ENCODE data around the gene SARNP. TPM values are rescaled to one million over a fixed set of nuclear protein-coding genes. Genes with fewer than 3 reads are reported as not detected.
"Not testable (repeated sequence)": the region's sequence is repeated elsewhere in the genome, so short reads cannot be mapped to it uniquely, and the experiment has no call there.

SARNP gene
- total and polyA plus RNA-seq, 2 experiments from 2014 or later, result 103 to 118 TPM

DNA sequence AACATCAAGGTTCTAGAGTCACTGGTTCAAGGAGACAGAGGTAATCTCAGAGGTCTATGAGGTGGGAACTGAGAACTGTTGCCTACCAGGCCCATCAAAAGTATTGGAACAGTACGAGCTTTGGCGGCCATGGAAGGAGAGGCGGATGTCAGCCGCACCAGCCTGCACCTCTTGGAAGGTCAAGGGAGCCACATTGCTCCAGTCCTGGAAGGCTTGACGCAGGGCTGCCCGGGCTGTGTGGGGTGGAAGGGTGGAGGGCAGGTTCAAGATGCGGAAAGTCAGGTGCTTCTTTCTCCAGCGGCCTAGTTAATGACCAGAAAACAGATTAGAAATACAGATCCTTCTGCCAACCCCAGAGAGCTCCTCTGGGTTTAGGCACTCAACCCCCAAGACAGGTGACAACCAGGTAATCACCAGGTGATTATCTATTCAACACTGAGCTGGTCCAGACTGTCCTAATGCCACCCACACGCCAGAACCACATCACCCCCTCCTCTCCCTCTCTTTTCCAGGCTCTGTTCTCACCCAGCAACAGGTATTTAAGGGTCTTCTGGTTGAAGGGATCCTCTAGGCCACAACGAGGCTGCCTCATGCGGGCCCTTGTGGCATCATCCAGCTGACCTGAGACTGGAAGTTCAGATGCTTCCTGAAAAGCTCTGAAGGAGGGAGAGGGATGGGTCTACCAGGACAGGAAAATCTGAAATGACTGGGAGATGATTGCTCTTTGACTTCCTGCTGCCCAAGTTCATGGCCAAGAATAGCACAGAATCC is 23.2 kb upstream of the SARNP start:
- Histone ChIP-seq H3K4me2 (no peak overlapping the region), H3K27ac (no peak overlapping the region), H3K79me2 (no peaks in the 10 kb centered on the region), H3K9me2 (replicated peaks; ENCODE audit: insufficient read depth) (no peaks in the 10 kb centered on the region), H2AFZ (no peak overlapping the region), H3K36me3 (replicated peaks; ENCODE audit: insufficient read depth, low read depth) (no peaks in the 10 kb centered on the region), H3K9me3 (ENCODE audit: low read depth) (no peaks in the 10 kb centered on the region), H3K4me1 (ENCODE audit: insufficient read depth) (no peaks in the 10 kb centered on the region), H3K27me3 (no peaks in the 10 kb centered on the region), H3K4me3 (no peak overlapping the region), H4K20me1 (ENCODE audit: insufficient read depth, poor library complexity, severe bottlenecking) (no peaks in the 10 kb centered on the region)
- DNase-seq (ENCODE audit: low spot score), result no peak
- TF ChIP-seq EZH2 (IDR thresholded peaks at IDR 0.05; ENCODE audit: borderline replicate concordance) (no peak), EZH2phosphoT487 (IDR thresholded peaks at IDR 0.05; ENCODE audit: low read depth, severe bottlenecking, unreplicated experiment) (no peak)
- TF ChIP-seq, protein P1, sequence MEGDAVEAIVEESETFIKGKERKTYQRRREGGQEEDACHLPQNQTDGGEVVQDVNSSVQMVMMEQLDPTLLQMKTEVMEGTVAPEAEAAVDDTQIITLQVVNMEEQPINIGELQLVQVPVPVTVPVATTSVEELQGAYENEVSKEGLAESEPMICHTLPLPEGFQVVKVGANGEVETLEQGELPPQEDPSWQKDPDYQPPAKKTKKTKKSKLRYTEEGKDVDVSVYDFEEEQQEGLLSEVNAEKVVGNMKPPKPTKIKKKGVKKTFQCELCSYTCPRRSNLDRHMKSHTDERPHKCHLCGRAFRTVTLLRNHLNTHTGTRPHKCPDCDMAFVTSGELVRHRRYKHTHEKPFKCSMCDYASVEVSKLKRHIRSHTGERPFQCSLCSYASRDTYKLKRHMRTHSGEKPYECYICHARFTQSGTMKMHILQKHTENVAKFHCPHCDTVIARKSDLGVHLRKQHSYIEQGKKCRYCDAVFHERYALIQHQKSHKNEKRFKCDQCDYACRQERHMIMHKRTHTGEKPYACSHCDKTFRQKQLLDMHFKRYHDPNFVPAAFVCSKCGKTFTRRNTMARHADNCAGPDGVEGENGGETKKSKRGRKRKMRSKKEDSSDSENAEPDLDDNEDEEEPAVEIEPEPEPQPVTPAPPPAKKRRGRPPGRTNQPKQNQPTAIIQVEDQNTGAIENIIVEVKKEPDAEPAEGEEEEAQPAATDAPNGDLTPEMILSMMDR (IDR thresholded peaks at IDR 0.05; ENCODE audit: poor library complexity), result no peak
- 89% methylated on average over 11 of the region's 11 CpGs for WGBS (ENCODE audit: low lambda C conversion rate, missing lambda C conversion rate)

DNA sequence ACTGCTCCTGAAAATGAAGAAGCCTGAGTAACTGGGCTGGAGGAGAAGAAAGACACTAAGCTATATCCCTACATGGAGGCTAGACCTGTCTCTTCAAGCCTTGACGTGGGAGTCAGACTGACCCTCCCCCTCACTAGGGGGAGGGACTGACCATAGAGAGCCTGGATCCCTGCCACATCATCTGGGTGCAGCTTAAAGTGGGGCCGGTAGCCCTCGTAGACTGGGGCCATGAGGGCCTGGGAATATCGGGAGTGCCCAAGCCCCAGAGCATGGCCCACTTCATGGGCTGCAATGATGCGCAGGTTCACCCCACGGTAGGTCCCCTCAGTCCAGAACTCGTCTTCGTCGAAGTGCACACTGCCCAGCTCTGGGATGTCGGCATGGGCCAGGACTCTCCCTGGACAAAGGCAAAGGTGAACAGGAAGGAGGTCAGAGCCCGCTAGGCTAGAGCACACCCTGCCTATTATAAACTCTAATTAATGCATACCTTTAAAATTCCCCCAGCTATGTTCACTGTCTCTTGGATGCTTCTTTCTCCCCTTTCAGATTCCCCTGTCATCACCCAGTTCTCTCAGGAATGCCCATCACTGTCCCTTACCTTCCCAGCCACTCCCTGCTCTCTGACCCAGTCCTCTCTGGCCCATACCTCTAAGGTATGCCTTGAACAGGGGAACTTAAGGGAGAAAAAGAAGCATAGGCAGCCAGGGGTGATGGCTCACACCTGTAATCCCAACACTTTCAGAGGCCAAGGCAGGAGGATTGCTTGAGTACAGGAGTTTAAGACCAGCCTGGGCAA is 22.0 kb upstream of the SARNP start:
- TF ChIP-seq, protein P1 (IDR thresholded peaks at IDR 0.05; ENCODE audit: poor library complexity), result no peak
- H3K27me3 ChIP-seq, result no peaks in the 10 kb centered on the region
- no peaks in the 10 kb centered on the region for H3K79me2 ChIP-seq
- H3K4me2 ChIP-seq, result no peak overlapping the region
- no peaks in the 10 kb centered on the region for H4K20me1 ChIP-seq (ENCODE audit: insufficient read depth, poor library complexity, severe bottlenecking)
- no peak overlapping the region for H3K4me3 ChIP-seq
- H3K9me3 ChIP-seq (ENCODE audit: low read depth), result no peaks in the 10 kb centered on the region
- H3K27ac ChIP-seq, result no peak overlapping the region
- no peak for DNase-seq (ENCODE audit: low spot score)
- H3K36me3 ChIP-seq (replicated peaks; ENCODE audit: insufficient read depth, low read depth), result no peaks in the 10 kb centered on the region
- WGBS (ENCODE audit: low lambda C conversion rate, missing lambda C conversion rate), result 90% methylated on average over 11 of the region's 11 CpGs
- H2AFZ ChIP-seq, result no peak overlapping the region
- no peaks in the 10 kb centered on the region for H3K4me1 ChIP-seq (ENCODE audit: insufficient read depth)
- H3K9me2 ChIP-seq (replicated peaks; ENCODE audit: insufficient read depth), result no peaks in the 10 kb centered on the region

DNA sequence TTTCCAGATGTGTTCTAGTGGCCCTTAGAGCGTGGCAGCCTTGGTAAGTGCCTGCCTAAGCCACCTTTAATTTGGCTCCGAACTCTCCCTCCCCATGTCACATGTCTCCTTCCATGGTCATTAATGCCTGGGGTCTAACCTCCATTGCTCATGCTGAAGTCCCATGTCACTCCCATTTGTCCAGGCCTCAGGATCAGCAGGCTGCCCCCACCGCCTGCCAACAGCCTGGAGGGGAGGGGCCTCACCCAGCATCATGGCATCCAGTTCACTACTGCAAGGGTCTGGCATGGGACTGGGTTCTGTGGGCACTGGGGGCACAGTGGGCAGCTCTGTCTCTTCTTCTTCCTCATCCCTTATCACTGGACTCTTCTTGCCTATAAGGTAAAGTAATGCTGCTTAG is 20.8 kb upstream of the SARNP start:
- Histone ChIP-seq H3K27ac (no peak overlapping the region), H3K9me3 (ENCODE audit: low read depth) (no peaks in the 10 kb centered on the region), H3K36me3 (replicated peaks; ENCODE audit: insufficient read depth, low read depth) (no peaks in the 10 kb centered on the region), H3K4me3 (no peak overlapping the region), H4K20me1 (ENCODE audit: insufficient read depth, poor library complexity, severe bottlenecking) (no peaks in the 10 kb centered on the region), H3K27me3 (no peaks in the 10 kb centered on the region), H2AFZ (no peak overlapping the region), H3K4me1 (ENCODE audit: insufficient read depth) (no peaks in the 10 kb centered on the region), H3K9me2 (replicated peaks; ENCODE audit: insufficient read depth) (no peaks in the 10 kb centered on the region), H3K79me2 (peaks cover 3% of the 10 kb centered on the region), H3K4me2 (no peak overlapping the region)
- WGBS (ENCODE audit: low lambda C conversion rate, missing lambda C conversion rate), result 98% methylated on average over 3 of the region's 3 CpGs
- DNase-seq (ENCODE audit: low spot score), result no peak
- TF ChIP-seq EZH2 (IDR thresholded peaks at IDR 0.05; ENCODE audit: borderline replicate concordance), result no peak

DNA sequence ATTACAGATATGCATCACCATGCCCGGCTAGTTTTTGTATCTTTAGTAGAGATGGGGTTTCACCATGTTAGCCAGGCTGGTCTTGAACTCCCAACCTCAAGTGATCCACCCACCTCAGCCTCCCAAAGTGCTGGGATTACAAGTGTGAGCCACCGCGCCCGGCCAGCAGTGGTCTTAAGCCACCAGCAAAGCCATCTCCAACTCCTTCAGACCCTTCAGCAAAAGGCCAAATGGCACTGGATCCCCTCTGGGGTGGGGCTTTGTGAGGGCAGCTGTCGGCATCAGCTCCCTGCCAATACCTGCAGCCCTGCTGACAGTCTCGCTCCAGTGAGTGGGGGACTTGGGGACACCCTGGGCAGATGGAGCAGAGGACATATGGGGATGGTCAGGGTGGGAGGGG is 16.9 kb upstream of the SARNP start:
- not testable (repeated sequence) for H2AFZ ChIP-seq; H3K4me3 ChIP-seq; H3K27ac ChIP-seq; H4K20me1 ChIP-seq (ENCODE audit: insufficient read depth, poor library complexity, severe bottlenecking); H3K27me3 ChIP-seq; H3K4me1 ChIP-seq (ENCODE audit: insufficient read depth); H3K9me3 ChIP-seq (ENCODE audit: low read depth); H3K4me2 ChIP-seq; DNase-seq (ENCODE audit: low spot score); H3K9me2 ChIP-seq (replicated peaks; ENCODE audit: insufficient read depth); H3K36me3 ChIP-seq (replicated peaks; ENCODE audit: insufficient read depth, low read depth)
- WGBS (ENCODE audit: low lambda C conversion rate, missing lambda C conversion rate), result 95% methylated on average over 5 of the region's 6 CpGs
- H3K79me2 ChIP-seq, result peaks cover 18% of the 10 kb centered on the region

All from hepatocyte (in vitro differentiated cells).